A549 (cell line): ENCODE measurements around the gene DENND2D. TPM values are rescaled to one million over a fixed set of nuclear protein-coding genes. Genes with fewer than 3 reads are reported as not detected.
A peak's percentile ranks its signal among the peaks of the same experiment; 100 is the strongest.

Experiments
- ATAC-seq, 2 experiments: fragments of 200-7000 bp in 1 of 2; fragments of >200 bp in 1 of 2; cut with Nextera tagmentation in 1 of 2; cut with Tn5 transposase in 1 of 2; 3 replicates each; pipeline versions ENCODE4 v1.8.0 to v1.9.1; 2018 to 2020; ENCODE audit warnings: mild to moderate bottlenecking in 1 of 2, moderate library complexity in 1 of 2
- CTCF ChIA-PET: fragments of 300-600 bp; sonication (Branson Sonifier 250); formaldehyde crosslinking; extraction: SDS; loops from one replicate; lab custom pipeline; 2021; ENCODE audit warnings: antibody characterized with exemption, inconsistent platforms; lab: Yijun Ruan, JAX
- POLR2A ChIA-PET: fragments of 350-600 bp; formaldehyde crosslinking; extraction: SDS; loops from one replicate; lab custom pipeline; 2021; ENCODE audit warnings: antibody characterized with exemption, inconsistent platforms; lab: Yijun Ruan, JAX
- DNase-seq, 2 experiments: peaks; one replicate each; pipeline versions ENCODE4 v3.0.0 to v3.0.0-alpha.2; 2011 to 2016; ENCODE audit warnings: low read depth in 1 of 2, low spot score in 1 of 2
- FAIRE-seq: peaks from 2 replicates; lab custom pipeline; 2011; peaks lifted over from hg19 to GRCh38; lab: Jason Lieb, UNC
- H3K27ac ChIP-seq, 2 experiments: fragments of >200 bp; sonication (Bioruptor Twin); formaldehyde crosslinking; 3 replicates each; pipeline ENCODE4 v1.5.1; 2016 to 2017
- H3K4me1 ChIP-seq: fragments of >200 bp; sonication (Bioruptor Twin); formaldehyde crosslinking; 3 replicates; pipeline ENCODE4 v1.6.1; 2016
- H3K4me2 ChIP-seq: fragments of >200 bp; sonication (Bioruptor Twin); formaldehyde crosslinking; 3 replicates; pipeline ENCODE4 v1.6.1; 2016
- H3K4me3 ChIP-seq: fragments of >200 bp; sonication (Bioruptor Twin); formaldehyde crosslinking; 3 replicates; pipeline ENCODE4 v1.5.1; 2016
- H3K9me3 ChIP-seq: fragments of >200 bp; sonication (Bioruptor Twin); formaldehyde crosslinking; 3 replicates; pipeline ENCODE4 v1.6.1; 2016
- ATOH8 ChIP-seq: fragments of 250-450 bp; sonication (Bioruptor Pico); IDR thresholded peaks from 2 replicates; pipeline ENCODE4 v1.5.0; 2020; ENCODE audit warnings: low read depth, mild to moderate bottlenecking, moderate library complexity
- CBX8 ChIP-seq: fragments of 200-600 bp; sonication (generic); IDR thresholded peaks from 2 replicates; pipeline ENCODE4 v1.6.1; 2016
- CEBPB ChIP-seq, 2 experiments: fragments of >200 bp in 1 of 2; sonication (Bioruptor Twin) in 1 of 2; formaldehyde crosslinking in 1 of 2; IDR thresholded peaks; 2 replicates each; pipeline ENCODE4 v1.6.1; 2012 to 2016
- CHD2 ChIP-seq: fragments of 150-350 bp; IDR thresholded peaks from 2 replicates; pipeline ENCODE4 v1.6.1; 2014; ENCODE audit warnings: low read length; ENCODE audit not compliant: partially characterized antibody
- CHD4 ChIP-seq: fragments of 200-600 bp; sonication (generic); IDR thresholded peaks from 2 replicates; pipeline ENCODE4 v1.6.1; 2016; ENCODE audit warnings: antibody characterized with exemption, mild to moderate bottlenecking, borderline replicate concordance
- CTCF ChIP-seq: fragments of >200 bp; sonication (Bioruptor Twin); formaldehyde crosslinking; IDR thresholded peaks from 3 replicates; pipeline ENCODE4 v1.5.1; 2016
- ELK1 ChIP-seq: fragments of 150-350 bp; IDR thresholded peaks from 2 replicates; pipeline ENCODE4 v1.6.1; 2014; ENCODE audit warnings: low read depth, mild to moderate bottlenecking, low read length
- EP300 ChIP-seq, 2 experiments: fragments of >200 bp; sonication (Bioruptor Twin); formaldehyde crosslinking; IDR thresholded peaks; 2 replicates in 1 of 2; 3 replicates in 1 of 2; pipeline ENCODE4 v1.6.1; 2016 to 2017
- FOSB ChIP-seq: fragments of 250-450 bp; sonication (Bioruptor Pico); IDR thresholded peaks from 2 replicates; pipeline ENCODE4 v1.5.0; 2020; ENCODE audit warnings: mild to moderate bottlenecking, moderate library complexity
- GATA3 ChIP-seq: IDR thresholded peaks from 2 replicates; pipeline ENCODE4 v1.6.1; 2012; ENCODE audit warnings: borderline replicate concordance
- KDM1A ChIP-seq: fragments of 200-600 bp; sonication (generic); IDR thresholded peaks from 2 replicates; pipeline ENCODE4 v1.6.1; 2016; ENCODE audit warnings: low read depth, mild to moderate bottlenecking
- MAZ ChIP-seq: fragments of 150-350 bp; IDR thresholded peaks from 2 replicates; pipeline ENCODE4 v1.6.1; 2014; ENCODE audit warnings: antibody characterized with exemption, low read depth, low read length, borderline replicate concordance
- NFE2L2 ChIP-seq: fragments of 150-350 bp; conservative IDR thresholded peaks from 2 replicates; pipeline ENCODE4 v1.6.1; 2014; ENCODE audit warnings: low read length
- NPAS2 ChIP-seq: fragments of 250-450 bp; sonication (Bioruptor Pico); IDR thresholded peaks from 2 replicates; pipeline ENCODE4 v1.8.0; 2022; ENCODE audit warnings: mild to moderate bottlenecking, moderate library complexity, borderline replicate concordance
- NR3C1 ChIP-seq: fragments of >200 bp; sonication (Bioruptor Twin); formaldehyde crosslinking; IDR thresholded peaks from 3 replicates; pipeline ENCODE4 v1.6.1; 2017
- RNF2 ChIP-seq: fragments of 200-600 bp; sonication (generic); IDR thresholded peaks from 2 replicates; pipeline ENCODE4 v1.6.1; 2016; ENCODE audit warnings: low read depth, mild to moderate bottlenecking, antibody characterized with exemption, moderate library complexity, borderline replicate concordance
- ZFP36 ChIP-seq: fragments of 450-650 bp; IDR thresholded peaks from 2 replicates; pipeline ENCODE4 v1.6.1; 2014; ENCODE audit warnings: borderline replicate concordance; ENCODE audit not compliant: partially characterized antibody
- ZSCAN20 ChIP-seq: fragments of 250-450 bp; sonication (Bioruptor Pico); IDR thresholded peaks from 2 replicates; pipeline ENCODE4 v1.8.0; 2022; ENCODE audit warnings: mild to moderate bottlenecking, moderate library complexity
- WGBS: methylation state at CpG from one replicate; pipeline ENCODE4 v1.1.6; 2017; ENCODE audit errors: missing lambda C conversion rate; 5-methylcytosine and 5-hydroxymethylcytosine counted together
- polyA plus RNA-seq, 4 experiments: library from polyadenylated mRNA; depleted of rRNA in 3 of 4; stranded (reverse); fragments of >200 nt; fragmentation: RNase III in 1 of 4; extraction: RNeasy Plus Mini Kit Qiagen cat#74134 plus additional on column Dnase treatment in 1 of 4; gene quantifications; 2 replicates in 3 of 4; 3 replicates in 1 of 4; pipeline ENCODE4 v1.2.3, GENCODE V29; 2011 to 2017

Gene DENND2D
- polyA plus RNA-seq, 2 of the 4 experiments (the other 2 are of a cell fraction) = 1.7 to 3.4 TPM

GRCh38 chr1:111214884-111215283 is 14.4 kb upstream of the DENND2D start:
- Histone ChIP-seq H3K9me3 (no peaks in the 10 kb centered on the region), H3K4me3 (no peak overlapping the region), H3K4me1 (no peaks in the 10 kb centered on the region), H3K4me2 (no peak overlapping the region), H3K27ac (0 out of 6 replicates have a peak overlapping the region, but pooled peaks of 1 of the 2 experiments have one; percentile 24)
- ChIA-PET POLR2A (no interaction called here), CTCF (interaction anchor here (0.6 to 1.6 kb wide), 3 partner anchors 9 to 186 kb away, joined by 3 to 9 read pairs (median 3); no protein-coding TSS in a partner anchor)
- WGBS = 80% methylated on average over 7 of the region's 7 CpGs
- no peak for ATAC-seq
- FAIRE-seq = no peak
- no peak for TF ChIP-seq ATOH8 (CRISPR knock-in tag)
- no peak for TF ChIP-seq ZFP36
- TF ChIP-seq CEBPB (IDR thresholded peaks at IDR 0.05) = no peak
- TF ChIP-seq GATA3 = no peak
- TF ChIP-seq RNF2 = no peak
- no peak for TF ChIP-seq CHD4
- no peak for TF ChIP-seq NFE2L2
- TF ChIP-seq ZSCAN20 (CRISPR knock-in tag) = no peak
- no peak for TF ChIP-seq EP300 (IDR thresholded peaks at IDR 0.05)
- no peak for TF ChIP-seq ELK1
- TF ChIP-seq KDM1A = no peak
- TF ChIP-seq MAZ = no peak
- DNase-seq = no peak

GRCh38 chr1:111214074-111214801 is 13.8 kb upstream of the DENND2D start:
- H3K27ac ChIP-seq = peak overlapping the region in 1 of 2 experiments; percentile 36; a peak in 1 of 6 replicates
- H3K4me1 ChIP-seq = no peaks in the 10 kb centered on the region
- FAIRE-seq (no peak), ATAC-seq (no peak), DNase-seq (no peak)
- CTCF ChIA-PET = interaction anchor here (1.6 kb wide), 1 partner anchor 186 kb away, joined by 9 read pairs; no protein-coding TSS in a partner anchor
- no peak overlapping the region for H3K4me2 ChIP-seq
- H3K9me3 ChIP-seq = no peaks in the 10 kb centered on the region
- 65% methylated on average over 6 of the region's 6 CpGs for WGBS
- no peak overlapping the region for H3K4me3 ChIP-seq
- POLR2A ChIA-PET = no interaction called here
- TF ChIP-seq GATA3 (no peak), CBX8 (no peak), MAZ (no peak), FOSB (CRISPR knock-in tag) (no peak), CHD4 (no peak), ELK1 (no peak), CHD2 (no peak), CTCF (no peak), NPAS2 (no peak), NR3C1 (no peak)
